Measurements from ENCODE around the gene DLEC1.

DLEC1 gene

GRCh38 chr3:38016847-38017444 is 22.1 kb upstream of the DLEC1 start:
- Histone ChIP-seq H3K27ac (no peak overlapping the region), H3K36me3 (replicated peaks) (peaks cover 3% of the 10 kb centered on the region)

GRCh38 chr3:38017445-38018295 is 21.3 kb upstream of the DLEC1 start:
- TF ChIP-seq CTCF (IDR thresholded peaks at IDR 0.05; ENCODE audit: low read depth, low read length, missing control alignments): no peak
- Histone ChIP-seq H3K27me3 (replicated peaks) (no peaks in the 10 kb centered on the region), H3K36me3 (replicated peaks) (peaks cover 3% of the 10 kb centered on the region), H3K27ac (no peak overlapping the region), H3K4me3 (ENCODE audit: low read depth, low read length) (no peak overlapping the region)
- in situ Hi-C loops (cut with HindIII; ENCODE audit: low pct_ligation_motif_present, low sequenced_read_pairs): no loop called here
- DNase-seq: no peak

More at GRCh38 chr3:38016847-38017444, 22.1 kb upstream of the DLEC1 start:
- in situ Hi-C loops (cut with HindIII; ENCODE audit: low pct_ligation_motif_present, low sequenced_read_pairs): no loop called here
- TF ChIP-seq CTCF (IDR thresholded peaks at IDR 0.05; ENCODE audit: low read depth, low read length, missing control alignments): no peak
- no peak for DNase-seq
- Histone ChIP-seq H3K27me3 (replicated peaks) (no peaks in the 10 kb centered on the region), H3K4me3 (ENCODE audit: low read depth, low read length) (no peak overlapping the region)

GRCh38 chr3:38018296-38019266 is 20.4 kb upstream of the DLEC1 start:
- TF ChIP-seq CTCF (IDR thresholded peaks at IDR 0.05; ENCODE audit: low read depth, low read length, missing control alignments): no peak
- no peak for DNase-seq
- in situ Hi-C loops (cut with HindIII; ENCODE audit: low pct_ligation_motif_present, low sequenced_read_pairs): no loop called here
- no peak overlapping the region for H3K27ac ChIP-seq
- H3K4me3 ChIP-seq (ENCODE audit: low read depth, low read length): no peak overlapping the region
- no peaks in the 10 kb centered on the region for H3K27me3 ChIP-seq (replicated peaks)
- H3K36me3 ChIP-seq (replicated peaks): peaks cover 3% of the 10 kb centered on the region

GRCh38 chr3:38019658-38020341 is 19.2 kb upstream of the DLEC1 start:
- Histone ChIP-seq H3K27me3 (replicated peaks) (no peaks in the 10 kb centered on the region), H3K27ac (no peak overlapping the region), H3K36me3 (replicated peaks) (peaks cover 3% of the 10 kb centered on the region), H3K4me3 (ENCODE audit: low read depth, low read length) (no peak overlapping the region)
- no peak for DNase-seq
- no peak for TF ChIP-seq CTCF (IDR thresholded peaks at IDR 0.05; ENCODE audit: low read depth, low read length, missing control alignments)
- in situ Hi-C loops (cut with HindIII; ENCODE audit: low pct_ligation_motif_present, low sequenced_read_pairs): no loop called here

- peaks cover 3% of the 10 kb centered on the region for H3K36me3 ChIP-seq (replicated peaks)
- no peak for TF ChIP-seq CTCF (IDR thresholded peaks at IDR 0.05; ENCODE audit: low read depth, low read length, missing control alignments)
- no peak overlapping the region for H3K4me3 ChIP-seq (ENCODE audit: low read depth, low read length)
- no peak for DNase-seq
- H3K27ac ChIP-seq: no peak overlapping the region
- in situ Hi-C loops (cut with HindIII; ENCODE audit: low pct_ligation_motif_present, low sequenced_read_pairs): no loop called here
- H3K27me3 ChIP-seq (replicated peaks): no peaks in the 10 kb centered on the region
These were observed 18.7 kb upstream of the DLEC1 start for GRCh38 chr3:38020342-38020726.

All from brain microvascular endothelial cell (primary cell).